ENCODE measurements around the gene ILKAP. TPM values are rescaled to one million over a fixed set of nuclear protein-coding genes. Genes with fewer than 3 reads are reported as not detected.

The ILKAP gene
- total RNA-seq, 1 experiment from 2014 or later = 50.7 TPM

DNA sequence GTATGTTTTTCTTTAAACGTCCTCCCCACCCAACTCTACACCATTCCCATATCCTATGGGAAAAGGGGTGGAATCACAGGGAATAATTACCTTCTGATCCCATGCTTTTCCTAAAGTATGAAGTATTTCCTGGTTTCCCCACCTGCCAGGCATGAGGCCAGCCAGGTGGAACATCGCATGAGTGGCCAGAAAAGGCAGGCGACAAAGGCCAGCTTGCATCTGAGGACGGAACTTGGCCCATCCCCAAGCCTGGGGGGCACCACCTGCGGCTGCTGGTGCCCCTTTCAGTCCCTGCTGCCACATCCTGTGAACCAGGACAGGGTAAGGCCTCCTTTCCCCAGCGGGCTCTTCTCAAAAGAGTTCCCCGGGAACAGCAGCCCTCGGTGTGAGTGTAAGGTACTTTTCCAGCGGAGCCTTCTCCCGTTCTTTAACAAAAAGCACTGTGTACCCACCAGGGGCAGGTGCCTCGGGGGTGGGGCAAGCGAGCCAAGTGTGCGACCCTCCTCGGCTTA lies 45.9 kb downstream of the ILKAP start:
- no peaks in the 10 kb centered on the region for H3K36me3 ChIP-seq (ENCODE audit: insufficient read depth, low read length)
- H3K9me2 ChIP-seq (replicated peaks; ENCODE audit: insufficient read depth, low read length) = no peaks in the 10 kb centered on the region
- H3K27ac ChIP-seq (ENCODE audit: low read length) = no peak overlapping the region
- H4K20me1 ChIP-seq (ENCODE audit: insufficient read depth, low read depth, low read length) = no peaks in the 10 kb centered on the region
- no peak overlapping the region for H3K4me2 ChIP-seq (ENCODE audit: low read depth, low read length, poor library complexity, severe bottlenecking)
- H3K9me3 ChIP-seq (ENCODE audit: low read length) = no peaks in the 10 kb centered on the region
- no peak for DNase-seq
- H3K79me2 ChIP-seq (ENCODE audit: low read length) = no peaks in the 10 kb centered on the region
- H2AFZ ChIP-seq (ENCODE audit: low read length) = no peak overlapping the region
- H3K4me1 ChIP-seq (ENCODE audit: low read length) = peaks cover 25% of the 10 kb centered on the region
- no peak overlapping the region for H3K9ac ChIP-seq (ENCODE audit: low read length)
- H3K4me3 ChIP-seq (ENCODE audit: low read length) = no peak overlapping the region
- no peaks in the 10 kb centered on the region for H3K27me3 ChIP-seq (ENCODE audit: low read length)

DNA sequence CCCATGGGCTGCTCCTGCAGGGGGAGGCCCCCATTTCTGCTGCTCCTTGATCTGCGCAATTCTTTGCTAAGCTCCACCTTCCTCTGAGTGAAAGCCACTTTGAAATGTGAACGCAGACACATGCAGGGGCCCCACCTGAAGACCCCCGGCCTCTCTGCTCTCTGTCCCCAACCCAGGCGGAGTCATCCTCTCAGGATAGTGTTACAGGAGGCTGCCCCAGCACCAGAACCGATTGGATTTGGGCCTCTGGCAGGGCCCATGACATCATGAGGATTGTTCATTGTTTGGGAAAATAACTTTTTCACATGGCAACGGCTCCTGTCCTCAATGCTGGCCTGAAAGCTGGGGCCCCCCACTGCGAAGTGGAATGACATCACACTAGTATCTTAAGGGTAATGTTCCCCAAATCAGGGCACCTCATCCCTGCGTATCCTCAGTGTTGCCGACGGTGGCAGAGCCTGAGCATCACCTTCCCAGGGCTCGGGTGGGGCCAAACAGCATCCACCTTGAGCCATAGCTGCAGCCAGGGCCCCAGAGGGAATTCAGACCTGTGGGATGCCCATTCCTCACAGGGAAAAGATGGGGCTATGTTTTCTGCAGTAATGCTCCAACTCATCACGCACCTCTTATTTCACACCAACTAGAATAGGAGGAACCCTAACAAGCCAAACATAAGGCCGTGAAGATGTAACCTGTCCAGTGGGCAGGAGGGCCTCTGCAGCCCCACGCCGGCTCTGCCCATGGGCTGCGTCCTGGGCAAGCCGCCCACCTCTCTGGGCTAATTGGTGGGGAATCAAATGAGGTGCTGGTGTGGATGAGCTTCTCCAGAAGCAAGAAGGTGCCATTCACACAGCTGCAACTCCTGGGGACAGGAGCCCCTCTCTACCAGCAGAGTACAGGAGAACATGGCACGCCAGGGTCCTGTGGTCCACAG lies 47.5 kb downstream of the ILKAP start:
- Histone ChIP-seq H3K4me1 (ENCODE audit: low read length) (peaks cover 18% of the 10 kb centered on the region), H3K9me2 (replicated peaks; ENCODE audit: insufficient read depth, low read length) (no peaks in the 10 kb centered on the region), H3K9ac (ENCODE audit: low read length) (no peak overlapping the region), H2AFZ (ENCODE audit: low read length) (no peak overlapping the region), H3K4me3 (ENCODE audit: low read length) (no peak overlapping the region), H3K79me2 (ENCODE audit: low read length) (no peaks in the 10 kb centered on the region), H4K20me1 (ENCODE audit: insufficient read depth, low read depth, low read length) (no peaks in the 10 kb centered on the region), H3K27me3 (ENCODE audit: low read length) (no peaks in the 10 kb centered on the region), H3K27ac (ENCODE audit: low read length) (no peak overlapping the region), H3K4me2 (ENCODE audit: low read depth, low read length, poor library complexity, severe bottlenecking) (no peak overlapping the region), H3K36me3 (ENCODE audit: insufficient read depth, low read length) (no peaks in the 10 kb centered on the region), H3K9me3 (ENCODE audit: low read length) (no peaks in the 10 kb centered on the region)
- DNase-seq = no peak

DNA sequence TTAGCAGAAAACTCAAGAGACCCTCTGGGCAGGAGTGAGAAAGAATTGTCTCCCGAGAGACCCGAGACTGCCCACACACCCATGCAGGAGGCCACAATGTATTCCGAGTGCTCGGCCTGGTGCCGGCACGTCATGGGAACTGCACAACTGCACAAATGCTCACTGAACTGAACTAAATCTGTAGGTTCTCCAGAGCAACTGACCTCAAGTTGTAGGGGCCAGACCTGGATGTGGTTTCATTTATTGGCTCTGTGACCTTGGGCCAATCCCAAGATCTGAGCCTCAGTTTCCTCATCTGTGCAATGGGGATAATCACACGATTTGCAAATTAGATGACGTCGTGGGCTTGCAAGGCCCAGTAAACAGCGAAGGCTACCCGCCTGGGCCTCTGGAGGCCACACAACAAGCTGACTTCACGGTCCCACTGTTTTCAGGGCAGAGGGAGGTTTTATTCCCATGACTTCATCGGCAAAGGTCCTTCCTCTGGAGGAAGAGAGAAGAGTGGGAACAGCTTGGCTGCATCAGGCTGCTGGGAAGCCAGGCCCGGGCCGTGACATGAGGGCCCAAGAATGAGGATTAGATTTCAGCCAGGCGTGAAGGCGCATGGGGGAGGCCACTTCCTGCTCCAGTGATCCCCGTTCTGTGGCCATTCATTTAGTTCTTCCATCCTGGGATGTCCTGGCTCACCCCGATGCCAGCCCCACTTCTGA lies 48.3 kb downstream of the ILKAP start:
- Histone ChIP-seq H3K79me2 (ENCODE audit: low read length) (no peaks in the 10 kb centered on the region), H2AFZ (ENCODE audit: low read length) (no peak overlapping the region), H3K9me3 (ENCODE audit: low read length) (no peaks in the 10 kb centered on the region), H3K4me3 (ENCODE audit: low read length) (no peak overlapping the region), H3K27me3 (ENCODE audit: low read length) (no peaks in the 10 kb centered on the region), H4K20me1 (ENCODE audit: insufficient read depth, low read depth, low read length) (no peaks in the 10 kb centered on the region), H3K9ac (ENCODE audit: low read length) (no peak overlapping the region), H3K9me2 (replicated peaks; ENCODE audit: insufficient read depth, low read length) (no peaks in the 10 kb centered on the region), H3K36me3 (ENCODE audit: insufficient read depth, low read length) (no peaks in the 10 kb centered on the region), H3K27ac (ENCODE audit: low read length) (no peak overlapping the region), H3K4me2 (ENCODE audit: low read depth, low read length, poor library complexity, severe bottlenecking) (no peak overlapping the region), H3K4me1 (ENCODE audit: low read length) (peaks cover 10% of the 10 kb centered on the region)
- no peak for DNase-seq

DNA sequence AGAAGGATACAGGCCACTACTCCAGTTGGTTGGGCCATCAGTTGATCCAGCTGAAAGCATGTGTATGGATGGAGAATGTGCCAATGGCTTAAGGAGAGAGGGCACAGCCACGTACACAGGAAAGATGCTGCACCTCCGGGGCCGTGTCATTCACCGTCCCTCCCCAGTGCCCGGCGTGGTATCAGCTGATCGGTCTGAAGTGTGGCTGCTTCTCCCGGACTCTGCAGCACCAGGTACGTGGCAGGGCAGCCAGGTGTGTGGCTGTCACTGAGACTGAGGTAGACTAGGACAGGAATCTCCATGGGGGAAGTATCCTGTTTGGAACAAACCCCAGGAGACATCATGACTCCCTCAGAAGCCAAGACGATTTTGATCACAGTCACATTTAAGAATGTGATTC lies 48.9 kb downstream of the ILKAP start:
- Histone ChIP-seq H3K4me3 (ENCODE audit: low read length) (no peak overlapping the region), H3K27ac (ENCODE audit: low read length) (no peak overlapping the region)

DNA sequence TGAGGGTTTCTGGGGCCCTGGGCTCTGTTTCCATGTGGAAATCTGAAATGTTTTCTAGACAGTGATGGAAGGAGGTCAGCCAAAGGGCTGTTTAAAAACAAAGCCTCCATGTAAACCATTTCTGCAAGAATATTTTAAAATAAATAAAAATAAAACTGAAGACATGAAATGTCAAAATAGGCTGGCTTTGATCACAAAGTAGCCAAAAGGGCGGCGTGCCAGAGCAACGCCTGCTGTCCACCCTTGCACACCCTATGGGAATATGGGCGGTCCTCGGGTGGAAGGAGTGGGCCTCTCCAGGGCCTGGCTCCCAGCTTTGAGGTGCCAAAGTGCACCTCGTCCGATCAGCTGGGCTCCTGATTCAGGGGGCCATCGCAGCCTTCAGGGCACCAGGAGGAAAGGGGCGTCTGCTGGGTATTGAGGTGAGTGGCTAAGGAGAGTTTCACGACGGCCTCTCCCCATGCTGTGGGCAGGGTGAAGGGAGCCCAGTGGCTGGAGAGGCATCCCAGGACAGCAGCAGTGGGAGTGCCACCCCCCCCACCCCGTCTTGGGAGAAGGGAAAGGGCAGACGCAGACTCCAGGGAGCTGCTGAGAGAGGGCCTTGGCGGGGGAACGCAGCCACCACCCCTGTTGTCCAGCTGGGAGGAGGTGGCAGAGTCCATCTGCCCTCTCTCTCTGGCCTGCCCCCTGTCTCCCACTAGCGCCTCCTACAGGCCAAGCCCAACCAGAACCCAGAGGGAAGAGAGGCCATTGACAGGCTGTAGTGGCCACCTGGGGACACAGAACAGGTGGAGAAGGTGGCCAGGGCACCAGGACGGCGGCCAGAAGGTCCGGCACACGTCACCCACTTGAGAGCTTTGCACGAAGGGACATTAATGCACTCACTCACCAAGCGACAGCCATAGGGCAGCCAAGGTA lies 50.5 kb downstream of the ILKAP start:
- Histone ChIP-seq H3K36me3 (ENCODE audit: insufficient read depth, low read length) (no peaks in the 10 kb centered on the region), H2AFZ (ENCODE audit: low read length) (no peak overlapping the region), H3K27ac (ENCODE audit: low read length) (no peak overlapping the region), H3K4me2 (ENCODE audit: low read depth, low read length, poor library complexity, severe bottlenecking) (no peak overlapping the region), H3K9me2 (replicated peaks; ENCODE audit: insufficient read depth, low read length) (no peaks in the 10 kb centered on the region), H3K9ac (ENCODE audit: low read length) (no peak overlapping the region), H3K9me3 (ENCODE audit: low read length) (no peaks in the 10 kb centered on the region), H3K4me3 (ENCODE audit: low read length) (no peak overlapping the region), H3K4me1 (ENCODE audit: low read length) (no peaks in the 10 kb centered on the region), H3K79me2 (ENCODE audit: low read length) (no peaks in the 10 kb centered on the region), H3K27me3 (ENCODE audit: low read length) (no peaks in the 10 kb centered on the region), H4K20me1 (ENCODE audit: insufficient read depth, low read depth, low read length) (no peaks in the 10 kb centered on the region)
- peak; percentile 49 for DNase-seq

More for the DNA sequence above, 48.9 kb downstream of the ILKAP start:
- Histone ChIP-seq H3K9me2 (replicated peaks; ENCODE audit: insufficient read depth, low read length) (no peaks in the 10 kb centered on the region), H3K79me2 (ENCODE audit: low read length) (no peaks in the 10 kb centered on the region), H3K9me3 (ENCODE audit: low read length) (no peaks in the 10 kb centered on the region), H2AFZ (ENCODE audit: low read length) (no peak overlapping the region), H3K9ac (ENCODE audit: low read length) (no peak overlapping the region), H3K4me1 (ENCODE audit: low read length) (peaks cover 4% of the 10 kb centered on the region), H3K4me2 (ENCODE audit: low read depth, low read length, poor library complexity, severe bottlenecking) (no peak overlapping the region), H3K36me3 (ENCODE audit: insufficient read depth, low read length) (no peaks in the 10 kb centered on the region), H3K27me3 (ENCODE audit: low read length) (no peaks in the 10 kb centered on the region), H4K20me1 (ENCODE audit: insufficient read depth, low read depth, low read length) (no peaks in the 10 kb centered on the region)
- no peak for DNase-seq

DNA sequence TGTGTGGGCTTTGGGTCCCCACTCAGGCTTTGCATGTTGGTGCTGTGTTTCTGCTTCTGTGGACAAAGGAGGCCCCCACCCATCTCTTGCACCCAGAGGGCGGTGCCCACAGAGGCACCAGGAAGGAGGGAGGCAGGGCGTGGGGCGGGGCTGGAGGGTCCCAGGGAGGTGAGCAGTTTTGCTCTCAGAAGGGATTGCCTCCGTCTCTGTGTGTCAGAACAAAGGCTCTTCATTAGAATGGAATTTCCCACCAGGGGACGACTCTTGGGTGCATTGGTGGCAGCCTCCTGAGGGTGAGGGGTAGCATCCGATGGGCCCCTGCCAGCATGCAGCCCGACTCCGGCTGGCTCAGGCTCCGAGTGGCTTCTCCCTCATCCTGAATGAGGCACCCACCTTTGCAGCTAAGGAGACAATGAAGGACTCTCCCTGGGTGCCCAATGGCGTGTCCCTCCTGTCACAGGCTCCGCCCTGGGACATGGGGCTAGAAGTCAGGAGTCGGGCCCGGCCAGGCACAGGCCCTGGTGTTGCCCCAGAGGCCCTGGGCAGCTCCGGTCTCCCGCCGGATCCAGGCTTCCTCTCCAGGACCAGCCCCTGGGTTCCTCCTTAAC lies 51.8 kb downstream of the ILKAP start:
- Histone ChIP-seq H3K9me2 (replicated peaks; ENCODE audit: insufficient read depth, low read length) (no peaks in the 10 kb centered on the region), H3K4me2 (ENCODE audit: low read depth, low read length, poor library complexity, severe bottlenecking) (no peak overlapping the region), H3K4me3 (ENCODE audit: low read length) (no peak overlapping the region), H4K20me1 (ENCODE audit: insufficient read depth, low read depth, low read length) (no peaks in the 10 kb centered on the region), H3K27ac (ENCODE audit: low read length) (no peak overlapping the region), H3K36me3 (ENCODE audit: insufficient read depth, low read length) (no peaks in the 10 kb centered on the region), H3K9me3 (ENCODE audit: low read length) (no peaks in the 10 kb centered on the region), H2AFZ (ENCODE audit: low read length) (no peak overlapping the region), H3K79me2 (ENCODE audit: low read length) (no peaks in the 10 kb centered on the region), H3K9ac (ENCODE audit: low read length) (no peak overlapping the region), H3K27me3 (ENCODE audit: low read length) (no peaks in the 10 kb centered on the region), H3K4me1 (ENCODE audit: low read length) (peaks cover 7% of the 10 kb centered on the region)
- no peak for DNase-seq

DNA sequence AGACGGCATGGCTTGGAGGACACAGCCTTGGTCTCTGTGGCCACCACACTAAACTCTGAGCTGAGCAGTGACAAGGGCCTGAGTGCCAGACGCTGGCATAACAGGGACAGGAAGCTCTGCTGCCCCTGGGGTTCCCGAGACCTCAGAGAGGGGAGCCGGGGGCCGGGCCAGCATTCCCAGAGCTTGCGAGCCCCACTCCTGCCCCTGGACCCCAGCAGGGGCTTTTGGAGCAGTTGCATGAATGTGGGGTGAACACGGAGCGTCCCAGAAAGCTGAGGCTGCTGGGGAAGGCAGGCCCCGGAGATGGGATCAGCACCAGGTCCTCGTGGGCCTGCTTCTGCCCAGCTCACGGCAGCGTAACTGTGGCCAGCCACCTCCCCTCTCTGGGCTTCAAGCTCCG lies 52.3 kb downstream of the ILKAP start:
- H3K9me3 ChIP-seq (ENCODE audit: low read length) = no peaks in the 10 kb centered on the region
- H3K9ac ChIP-seq (ENCODE audit: low read length) = no peak overlapping the region
- no peaks in the 10 kb centered on the region for H3K79me2 ChIP-seq (ENCODE audit: low read length)
- no peak overlapping the region for H2AFZ ChIP-seq (ENCODE audit: low read length)
- no peak overlapping the region for H3K27ac ChIP-seq (ENCODE audit: low read length)
- H3K4me1 ChIP-seq (ENCODE audit: low read length) = peaks cover 7% of the 10 kb centered on the region
- DNase-seq = no peak
- H4K20me1 ChIP-seq (ENCODE audit: insufficient read depth, low read depth, low read length) = no peaks in the 10 kb centered on the region
- no peaks in the 10 kb centered on the region for H3K27me3 ChIP-seq (ENCODE audit: low read length)
- H3K4me3 ChIP-seq (ENCODE audit: low read length) = no peak overlapping the region
- no peak overlapping the region for H3K4me2 ChIP-seq (ENCODE audit: low read depth, low read length, poor library complexity, severe bottlenecking)
- H3K9me2 ChIP-seq (replicated peaks; ENCODE audit: insufficient read depth, low read length) = no peaks in the 10 kb centered on the region
- no peaks in the 10 kb centered on the region for H3K36me3 ChIP-seq (ENCODE audit: insufficient read depth, low read length)
